WTC11 (cell line): Measurements from ENCODE around the gene GPR15LG. TPM values are rescaled to one million over a fixed set of nuclear protein-coding genes. Genes with fewer than 3 reads are reported as not detected.

Experiments used
- ATAC-seq: fragments of 200-7000 bp; cut with Tn5 transposase; 2 replicates; pipeline ENCODE4 v1.10.0; 2021; ENCODE audit warnings: mild to moderate bottlenecking, moderate library complexity
- CTCF ChIA-PET: fragments of 300-600 bp; sonication (Branson Sonifier 250); formaldehyde crosslinking; loops from one replicate; lab custom pipeline; 2021; ENCODE audit warnings: antibody characterized with exemption; lab: Charles Lee
- POLR2A ChIA-PET: fragments of 350-600 bp; sonication (Branson Sonifier 250); formaldehyde crosslinking; loops from one replicate; lab custom pipeline; 2021; ENCODE audit warnings: antibody characterized with exemption; lab: Charles Lee
- DNase-seq: peaks from one replicate; pipeline ENCODE4 v3.0.0; 2021; ENCODE audit warnings: low spot score
- H3K27ac Mint-ChIP-seq: 2 replicates; pipeline ENCODE4 v1.8.0; 2021; ENCODE audit warnings: mixed read lengths
- H3K27me3 Mint-ChIP-seq: 2 replicates; pipeline ENCODE4 v1.8.0; 2021; ENCODE audit warnings: low read depth, mild to moderate bottlenecking, moderate library complexity, mixed read lengths
- H3K36me3 Mint-ChIP-seq: 2 replicates; pipeline ENCODE4 v1.8.0; 2021; ENCODE audit warnings: mixed read lengths
- H3K4me1 Mint-ChIP-seq: 2 replicates; pipeline ENCODE4 v1.8.0; 2022; ENCODE audit warnings: mixed read lengths
- H3K4me3 Mint-ChIP-seq: 2 replicates; pipeline ENCODE4 v1.8.0; 2021; ENCODE audit warnings: mild to moderate bottlenecking, moderate library complexity, mixed read lengths
- H3K9me3 Mint-ChIP-seq: 2 replicates; pipeline ENCODE4 v1.8.0; 2021; ENCODE audit warnings: mixed read lengths
- E2F1 ChIP-seq: sonication (generic); formaldehyde crosslinking; IDR thresholded peaks from 2 replicates; pipeline ENCODE4 v1.8.0; 2022; ENCODE audit warnings: mild to moderate bottlenecking, missing genetic modification reagents
- E2F5 ChIP-seq: sonication (generic); formaldehyde crosslinking; IDR thresholded peaks from 2 replicates; pipeline ENCODE4 v1.8.1; 2022; ENCODE audit warnings: mild to moderate bottlenecking, moderate library complexity, missing genetic modification reagents
- ELF4 ChIP-seq: sonication (generic); formaldehyde crosslinking; IDR thresholded peaks from 2 replicates; pipeline ENCODE4 v1.8.1; 2022; ENCODE audit warnings: low read depth, mild to moderate bottlenecking, moderate library complexity, missing genetic modification reagents
- HMGA2 ChIP-seq: fragments of 250-450 bp; sonication (Bioruptor Pico); IDR thresholded peaks from 2 replicates; pipeline ENCODE4 v1.4.0; 2021; ENCODE audit warnings: mild to moderate bottlenecking, moderate library complexity
- MAX ChIP-seq: sonication (generic); formaldehyde crosslinking; IDR thresholded peaks from 2 replicates; pipeline ENCODE4 v1.8.0; 2022; ENCODE audit warnings: mild to moderate bottlenecking, missing genetic modification reagents
- MXD4 ChIP-seq: fragments of 250-450 bp; sonication (Bioruptor Pico); IDR thresholded peaks from 2 replicates; pipeline ENCODE4 v1.8.0; 2021; ENCODE audit warnings: mild to moderate bottlenecking, moderate library complexity, borderline replicate concordance
- PRRX2 ChIP-seq: fragments of 250-450 bp; sonication (Bioruptor Pico); IDR thresholded peaks from 2 replicates; pipeline ENCODE4 v1.8.0; 2021; ENCODE audit warnings: mild to moderate bottlenecking
- RORB ChIP-seq: fragments of 250-450 bp; sonication (Bioruptor Pico); IDR thresholded peaks from 2 replicates; pipeline ENCODE4 v1.9.0; 2021; ENCODE audit warnings: mild to moderate bottlenecking
- SMAD3 ChIP-seq: sonication (generic); formaldehyde crosslinking; IDR thresholded peaks from 2 replicates; pipeline ENCODE4 v1.8.0; 2022; ENCODE audit warnings: missing genetic modification reagents, mild to moderate bottlenecking, borderline replicate concordance
- SMAD4 ChIP-seq: sonication (generic); formaldehyde crosslinking; IDR thresholded peaks from 2 replicates; pipeline ENCODE4 v1.8.0; 2022; ENCODE audit warnings: mild to moderate bottlenecking, missing genetic modification reagents
- SOX15 ChIP-seq: fragments of 250-450 bp; sonication (Bioruptor Pico); IDR thresholded peaks from 2 replicates; pipeline ENCODE4 v1.9.0; 2021; ENCODE audit warnings: mild to moderate bottlenecking
- TEAD4 ChIP-seq: sonication (generic); formaldehyde crosslinking; IDR thresholded peaks from 2 replicates; pipeline ENCODE4 v1.8.0; 2022; ENCODE audit warnings: mild to moderate bottlenecking, missing genetic modification reagents
- ZBTB21 ChIP-seq: sonication (generic); formaldehyde crosslinking; IDR thresholded peaks from 2 replicates; pipeline ENCODE4 v1.8.1; 2023; ENCODE audit warnings: mild to moderate bottlenecking, missing genetic modification reagents, borderline replicate concordance
- ZNF121 ChIP-seq: sonication (generic); formaldehyde crosslinking; IDR thresholded peaks from 2 replicates; pipeline ENCODE4 v1.8.0; 2023; ENCODE audit warnings: missing genetic modification reagents
- ZNF219 ChIP-seq: sonication (generic); formaldehyde crosslinking; IDR thresholded peaks from 2 replicates; pipeline ENCODE4 v1.8.0; 2023; ENCODE audit warnings: missing genetic modification reagents, mild to moderate bottlenecking, borderline replicate concordance
- ZNF416 ChIP-seq: fragments of 250-450 bp; sonication (Bioruptor Pico); IDR thresholded peaks from 2 replicates; pipeline ENCODE4 v1.9.0; 2021; ENCODE audit warnings: mild to moderate bottlenecking, inconsistent platforms
- total RNA-seq: library from RNA; stranded (reverse); gene quantifications from 3 replicates; pipeline ENCODE4 v1.2.3, GENCODE V29; 2021
- TF ChIP-seq, protein P1 (sequence below): sonication (generic); formaldehyde crosslinking; IDR thresholded peaks from 2 replicates; pipeline ENCODE4 v1.8.0; 2023; ENCODE audit warnings: missing genetic modification reagents, mild to moderate bottlenecking, borderline replicate concordance
- TF ChIP-seq, protein P2 (sequence below): fragments of 250-450 bp; sonication (Bioruptor Pico); IDR thresholded peaks from 2 replicates; pipeline ENCODE4 v1.9.0; 2021; ENCODE audit warnings: moderate library complexity, mild to moderate bottlenecking, inconsistent platforms, borderline replicate concordance
- TF ChIP-seq, protein P3 (sequence below): sonication (generic); formaldehyde crosslinking; IDR thresholded peaks from 2 replicates; pipeline ENCODE4 v1.8.0; 2023; ENCODE audit warnings: missing genetic modification reagents

GPR15LG gene
- total RNA-seq, 1 experiment from 2014 or later = not detected

GRCh38 chr10:84156009-84156408, 17.6 kb upstream of the GPR15LG start:
- ATAC-seq (no peak), DNase-seq (no peak)
- Mint-ChIP-seq H3K4me3 (no peak overlapping the region), H3K9me3 (no peaks in the 10 kb centered on the region), H3K36me3 (peaks cover 30% of the 10 kb centered on the region), H3K4me1 (peaks cover 33% of the 10 kb centered on the region), H3K27ac (no peak overlapping the region), H3K27me3 (no peaks in the 10 kb centered on the region)
- TF ChIP-seq ZNF219 (CRISPR knock-in tag) (no peak), SMAD3 (CRISPR knock-in tag) (no peak), RORB (CRISPR knock-in tag) (no peak), ZNF121 (CRISPR knock-in tag) (no peak), E2F5 (CRISPR knock-in tag) (no peak), MXD4 (CRISPR knock-in tag) (no peak), E2F1 (CRISPR knock-in tag) (no peak), SMAD4 (CRISPR knock-in tag) (no peak), ELF4 (CRISPR knock-in tag) (no peak), SOX15 (CRISPR knock-in tag) (no peak), TEAD4 (CRISPR knock-in tag) (no peak), HMGA2 (CRISPR knock-in tag) (no peak)
- TF ChIP-seq, protein P1, sequence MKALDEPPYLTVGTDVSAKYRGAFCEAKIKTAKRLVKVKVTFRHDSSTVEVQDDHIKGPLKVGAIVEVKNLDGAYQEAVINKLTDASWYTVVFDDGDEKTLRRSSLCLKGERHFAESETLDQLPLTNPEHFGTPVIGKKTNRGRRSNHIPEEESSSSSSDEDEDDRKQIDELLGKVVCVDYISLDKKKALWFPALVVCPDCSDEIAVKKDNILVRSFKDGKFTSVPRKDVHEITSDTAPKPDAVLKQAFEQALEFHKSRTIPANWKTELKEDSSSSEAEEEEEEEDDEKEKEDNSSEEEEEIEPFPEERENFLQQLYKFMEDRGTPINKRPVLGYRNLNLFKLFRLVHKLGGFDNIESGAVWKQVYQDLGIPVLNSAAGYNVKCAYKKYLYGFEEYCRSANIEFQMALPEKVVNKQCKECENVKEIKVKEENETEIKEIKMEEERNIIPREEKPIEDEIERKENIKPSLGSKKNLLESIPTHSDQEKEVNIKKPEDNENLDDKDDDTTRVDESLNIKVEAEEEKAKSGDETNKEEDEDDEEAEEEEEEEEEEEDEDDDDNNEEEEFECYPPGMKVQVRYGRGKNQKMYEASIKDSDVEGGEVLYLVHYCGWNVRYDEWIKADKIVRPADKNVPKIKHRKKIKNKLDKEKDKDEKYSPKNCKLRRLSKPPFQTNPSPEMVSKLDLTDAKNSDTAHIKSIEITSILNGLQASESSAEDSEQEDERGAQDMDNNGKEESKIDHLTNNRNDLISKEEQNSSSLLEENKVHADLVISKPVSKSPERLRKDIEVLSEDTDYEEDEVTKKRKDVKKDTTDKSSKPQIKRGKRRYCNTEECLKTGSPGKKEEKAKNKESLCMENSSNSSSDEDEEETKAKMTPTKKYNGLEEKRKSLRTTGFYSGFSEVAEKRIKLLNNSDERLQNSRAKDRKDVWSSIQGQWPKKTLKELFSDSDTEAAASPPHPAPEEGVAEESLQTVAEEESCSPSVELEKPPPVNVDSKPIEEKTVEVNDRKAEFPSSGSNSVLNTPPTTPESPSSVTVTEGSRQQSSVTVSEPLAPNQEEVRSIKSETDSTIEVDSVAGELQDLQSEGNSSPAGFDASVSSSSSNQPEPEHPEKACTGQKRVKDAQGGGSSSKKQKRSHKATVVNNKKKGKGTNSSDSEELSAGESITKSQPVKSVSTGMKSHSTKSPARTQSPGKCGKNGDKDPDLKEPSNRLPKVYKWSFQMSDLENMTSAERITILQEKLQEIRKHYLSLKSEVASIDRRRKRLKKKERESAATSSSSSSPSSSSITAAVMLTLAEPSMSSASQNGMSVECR (CRISPR knock-in tag) = no peak
- TF ChIP-seq, protein P2, sequence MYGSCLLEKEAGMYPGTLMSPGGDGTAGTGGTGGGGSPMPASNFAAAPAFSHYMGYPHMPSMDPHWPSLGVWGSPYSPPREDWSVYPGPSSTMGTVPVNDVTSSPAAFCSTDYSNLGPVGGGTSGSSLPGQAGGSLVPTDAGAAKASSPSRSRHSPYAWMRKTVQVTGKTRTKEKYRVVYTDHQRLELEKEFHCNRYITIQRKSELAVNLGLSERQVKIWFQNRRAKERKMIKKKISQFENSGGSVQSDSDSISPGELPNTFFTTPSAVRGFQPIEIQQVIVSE (CRISPR knock-in tag) = no peak
- CTCF ChIA-PET = interaction anchor here (1.1 to 1.2 kb wide), 2 partner anchors 46 to 101 kb away, joined by 3 read pairs; no protein-coding TSS in a partner anchor
- POLR2A ChIA-PET = no interaction called here

- Mint-ChIP-seq H3K36me3 (peaks cover 28% of the 10 kb centered on the region), H3K9me3 (no peaks in the 10 kb centered on the region), H3K4me1 (peaks cover 40% of the 10 kb centered on the region), H3K27me3 (no peaks in the 10 kb centered on the region), H3K27ac (no peak overlapping the region), H3K4me3 (no peak overlapping the region)
- POLR2A ChIA-PET = no interaction called here
- CTCF ChIA-PET = interaction anchor here (1.1 to 3.7 kb wide), 3 partner anchors 9 to 100 kb away, joined by 3 to 22 read pairs (median 3); no protein-coding TSS in a partner anchor
- no peak for ATAC-seq
- no peak for DNase-seq
- TF ChIP-seq PRRX2 (CRISPR knock-in tag) (no peak), ZNF416 (CRISPR knock-in tag) (no peak), RORB (CRISPR knock-in tag) (no peak), ZBTB21 (CRISPR knock-in tag) (no peak), MAX (CRISPR knock-in tag) (no peak)
- TF ChIP-seq, protein P1 (CRISPR knock-in tag) = no peak
- TF ChIP-seq, protein P2 (CRISPR knock-in tag) = no peak
- TF ChIP-seq, protein P3, sequence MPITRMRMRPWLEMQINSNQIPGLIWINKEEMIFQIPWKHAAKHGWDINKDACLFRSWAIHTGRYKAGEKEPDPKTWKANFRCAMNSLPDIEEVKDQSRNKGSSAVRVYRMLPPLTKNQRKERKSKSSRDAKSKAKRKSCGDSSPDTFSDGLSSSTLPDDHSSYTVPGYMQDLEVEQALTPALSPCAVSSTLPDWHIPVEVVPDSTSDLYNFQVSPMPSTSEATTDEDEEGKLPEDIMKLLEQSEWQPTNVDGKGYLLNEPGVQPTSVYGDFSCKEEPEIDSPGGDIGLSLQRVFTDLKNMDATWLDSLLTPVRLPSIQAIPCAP (CRISPR knock-in tag) = no peak
These were observed 16.8 kb upstream of the GPR15LG start for GRCh38 chr10:84156768-84157167.
